Nephron (organoid): ENCODE measurements around the gene APCDD1L.
"Not testable (repeated sequence)": the region's sequence is repeated elsewhere in the genome, so short reads cannot be mapped to it uniquely, and the experiment has no call there.

Experiments
- H3K27ac Mint-ChIP-seq, 3 experiments: 2 replicates each; pipeline ENCODE4 v1.8.0; 2020; ENCODE audit warnings: mixed read lengths in 3 of 3, mild to moderate bottlenecking in 2 of 3, moderate library complexity in 1 of 3
- H3K27me3 Mint-ChIP-seq: 2 replicates; pipeline ENCODE4 v1.8.0; 2021; ENCODE audit warnings: low read depth, mild to moderate bottlenecking, moderate library complexity, mixed read lengths
- H3K36me3 Mint-ChIP-seq: 2 replicates; pipeline ENCODE4 v1.8.0; 2020; ENCODE audit warnings: low read depth, mixed read lengths
- H3K4me1 Mint-ChIP-seq: 2 replicates; pipeline ENCODE4 v1.8.0; 2020; ENCODE audit warnings: mixed read lengths
- H3K4me3 Mint-ChIP-seq, 3 experiments: 2 replicates each; pipeline ENCODE4 v1.8.0; 2020; ENCODE audit warnings: mild to moderate bottlenecking in 3 of 3, mixed read lengths in 3 of 3, moderate library complexity in 2 of 3
- H3K9me3 Mint-ChIP-seq: 2 replicates; pipeline ENCODE4 v1.8.0; 2020; ENCODE audit warnings: mixed read lengths
- CTCF ChIP-seq, 3 experiments: fragments of 200-600 bp; sonication (generic); IDR thresholded peaks; one replicate each; pipeline ENCODE4 v1.5.0; 2021; ENCODE audit warnings: antibody characterized with exemption in 3 of 3; ENCODE audit not compliant: unreplicated experiment in 3 of 3

Gene APCDD1L

GRCh38 chr20:58511364-58511763 lies 3.8 kb downstream of the APCDD1L start:
- TF ChIP-seq CTCF (IDR thresholded peaks at IDR 0.05; ENCODE audit: unreplicated experiment in 3 of 3), result no peak
- peaks cover 11% of the 10 kb centered on the region for H3K4me1 Mint-ChIP-seq
- peak overlapping the region in 1 of 3 experiments; percentile 16 for H3K4me3 Mint-ChIP-seq
- no peak overlapping the region for H3K27ac Mint-ChIP-seq
- peaks cover 13% of the 10 kb centered on the region for H3K36me3 Mint-ChIP-seq
- H3K27me3 Mint-ChIP-seq, result peaks cover 6% of the 10 kb centered on the region
- no peaks in the 10 kb centered on the region for H3K9me3 Mint-ChIP-seq

GRCh38 chr20:58510921-58511320 lies 4.3 kb downstream of the APCDD1L start:
- peaks cover 17% of the 10 kb centered on the region for H3K36me3 Mint-ChIP-seq
- no peak for TF ChIP-seq CTCF (IDR thresholded peaks at IDR 0.05; ENCODE audit: unreplicated experiment in 3 of 3)
- peaks cover 11% of the 10 kb centered on the region for H3K4me1 Mint-ChIP-seq
- peaks cover 11% of the 10 kb centered on the region for H3K27me3 Mint-ChIP-seq
- no peaks in the 10 kb centered on the region for H3K9me3 Mint-ChIP-seq
- no peak overlapping the region for H3K27ac Mint-ChIP-seq
- no peak overlapping the region for H3K4me3 Mint-ChIP-seq

- Mint-ChIP-seq H3K27ac (no peak overlapping the region), H3K36me3 (peaks cover 24% of the 10 kb centered on the region)
Observed at GRCh38 chr20:58508762-58509395, 6.3 kb downstream of the APCDD1L start.

GRCh38 chr20:58506999-58507398 lies 8.2 kb downstream of the APCDD1L start:
- Mint-ChIP-seq H3K36me3 (peaks cover 24% of the 10 kb centered on the region), H3K27me3 (peaks cover 11% of the 10 kb centered on the region)
- not testable (repeated sequence) for H3K4me1 Mint-ChIP-seq

More at GRCh38 chr20:58508762-58509395, 6.3 kb downstream of the APCDD1L start:
- peaks cover 11% of the 10 kb centered on the region for H3K27me3 Mint-ChIP-seq
- TF ChIP-seq CTCF (IDR thresholded peaks at IDR 0.05; ENCODE audit: unreplicated experiment in 3 of 3), result no peak
- no peak overlapping the region for H3K4me3 Mint-ChIP-seq
- peaks cover 6% of the 10 kb centered on the region for H3K9me3 Mint-ChIP-seq
- peaks cover 11% of the 10 kb centered on the region for H3K4me1 Mint-ChIP-seq

GRCh38 chr20:58504566-58504965 lies 10.6 kb downstream of the APCDD1L start:
- peaks cover 29% of the 10 kb centered on the region for H3K9me3 Mint-ChIP-seq
- H3K27ac Mint-ChIP-seq, result no peak overlapping the region

More at GRCh38 chr20:58506999-58507398, 8.2 kb downstream of the APCDD1L start:
- H3K27ac Mint-ChIP-seq, H3K4me3 Mint-ChIP-seq: not testable (repeated sequence)
- peaks cover 22% of the 10 kb centered on the region for H3K9me3 Mint-ChIP-seq

GRCh38 chr20:58503668-58504067 lies 11.5 kb downstream of the APCDD1L start:
- H3K27me3 Mint-ChIP-seq, result peaks cover 11% of the 10 kb centered on the region
- H3K4me1 Mint-ChIP-seq, result no peaks in the 10 kb centered on the region
- H3K9me3 Mint-ChIP-seq, result peaks cover 29% of the 10 kb centered on the region
- no peak for TF ChIP-seq CTCF (IDR thresholded peaks at IDR 0.05; ENCODE audit: unreplicated experiment in 3 of 3)
- no peak overlapping the region for H3K27ac Mint-ChIP-seq
- peaks cover 24% of the 10 kb centered on the region for H3K36me3 Mint-ChIP-seq
- no peak overlapping the region for H3K4me3 Mint-ChIP-seq

More at GRCh38 chr20:58504566-58504965, 10.6 kb downstream of the APCDD1L start:
- Mint-ChIP-seq H3K36me3 (peaks cover 24% of the 10 kb centered on the region), H3K27me3 (peaks cover 11% of the 10 kb centered on the region), H3K4me1 (no peaks in the 10 kb centered on the region), H3K4me3 (no peak overlapping the region)
- TF ChIP-seq CTCF (IDR thresholded peaks at IDR 0.05; ENCODE audit: unreplicated experiment in 3 of 3), result no peak
